Skeletal muscle tissue (tissue), 4 donors: ENCODE results near the gene MYCBPAP. TPM values are rescaled to one million over a fixed set of nuclear protein-coding genes. Genes with fewer than 3 reads are reported as not detected.

ENCODE experiments used
- H3K27ac ChIP-seq: one replicate; pipeline ENCODE4 v1.7.0; 2013; ENCODE audit warnings: mild to moderate bottlenecking, low read depth, low read length, inconsistent platforms
- H3K27me3 ChIP-seq, 3 donors: one replicate each; pipeline ENCODE4 v1.7.0; 2013; ENCODE audit warnings: low read length in 3 of 3; ENCODE audit not compliant: control insufficient read depth in 3 of 3, insufficient read depth in 3 of 3
- H3K36me3 ChIP-seq, 3 donors: one replicate each; pipeline ENCODE4 v1.7.0; 2013; ENCODE audit warnings: low read length in 3 of 3; ENCODE audit not compliant: control insufficient read depth in 3 of 3, insufficient read depth in 3 of 3
- H3K4me1 ChIP-seq, 3 donors: one replicate each; pipeline ENCODE4 v1.7.0; 2013; ENCODE audit warnings: low read length in 3 of 3, mild to moderate bottlenecking in 3 of 3; ENCODE audit not compliant: control insufficient read depth in 3 of 3, insufficient read depth in 3 of 3
- H3K4me3 ChIP-seq, 3 donors: one replicate each; pipeline ENCODE4 v1.7.0; 2013; ENCODE audit warnings: low read length in 3 of 3
- H3K9ac ChIP-seq, 3 donors: one replicate each; pipeline ENCODE4 v1.7.0; 2013; ENCODE audit warnings: low read length in 3 of 3, mild to moderate bottlenecking in 3 of 3, moderate library complexity in 2 of 3, low read depth in 1 of 3
- H3K9me3 ChIP-seq, 3 donors: one replicate each; pipeline ENCODE4 v1.7.0; 2013; ENCODE audit warnings: low read length in 3 of 3; ENCODE audit not compliant: control insufficient read depth in 3 of 3
- total RNA-seq: library from RNA; depleted of rRNA; stranded (reverse); fragments of >200 nt; gene quantifications from one replicate; pipeline ENCODE4 v1.2.3, GENCODE V29; 2014
- donor health status: Osteomylitis.

Gene MYCBPAP
- total RNA-seq, 1 donor from 2014 or later = under 0.01 TPM

GRCh38 chr17:50558941-50559614, 50.8 kb downstream of the MYCBPAP start:
- H3K4me3 ChIP-seq = peak overlapping the region in 2 of 3 donors; percentile 56 to 64
- no peaks in the 10 kb centered on the region for H3K9me3 ChIP-seq
- H3K27ac ChIP-seq = no peak overlapping the region
- peaks cover 27 to 31% (median 30%) of the 10 kb centered on the region in 3 donors for H3K4me1 ChIP-seq
- H3K36me3 ChIP-seq = peaks cover 0 to 18% (median 13%) of the 10 kb centered on the region in 3 donors
- no peak overlapping the region for H3K9ac ChIP-seq
- H3K27me3 ChIP-seq = peaks cover 52 to 60% (median 54%) of the 10 kb centered on the region in 3 donors

DNA sequence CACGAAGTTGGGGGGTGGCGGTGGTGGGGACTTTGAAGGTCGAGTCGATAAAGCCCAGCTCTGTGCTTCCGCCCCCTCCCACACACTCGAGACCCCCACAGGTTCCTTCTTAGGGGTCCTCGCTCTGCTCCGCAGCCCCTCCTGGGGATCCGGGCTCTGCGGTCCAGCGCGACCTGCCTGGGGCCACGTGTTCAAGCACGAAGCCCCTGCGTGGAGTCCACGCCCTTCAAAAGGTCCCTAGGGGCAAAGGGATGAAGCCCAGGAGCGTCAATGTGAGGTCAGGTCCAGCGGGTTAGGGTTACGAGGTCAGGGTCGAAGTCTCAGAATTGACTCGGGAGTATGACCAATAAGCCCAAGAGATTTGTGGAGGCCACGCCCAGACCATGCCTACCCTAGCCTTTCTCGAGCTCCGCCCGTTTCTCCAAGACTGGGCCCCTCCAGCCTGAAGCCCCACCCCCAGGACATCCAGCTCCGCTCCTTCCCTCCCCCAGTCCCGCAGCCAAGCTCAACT, 51.5 kb downstream of the MYCBPAP start:
- Histone ChIP-seq H3K27ac (no peak overlapping the region), H3K4me1 (peaks cover 27 to 33% (median 31%) of the 10 kb centered on the region in 3 donors), H3K9ac (peak overlapping the region in 2 of 3 donors; percentile 38 to 40), H3K4me3 (peak overlapping the region; percentile 56 to 64 (median 63)), H3K9me3 (no peaks in the 10 kb centered on the region), H3K27me3 (peaks cover 55 to 66% (median 56%) of the 10 kb centered on the region in 3 donors), H3K36me3 (peaks cover 0 to 12% (median 7%) of the 10 kb centered on the region in 3 donors)

DNA sequence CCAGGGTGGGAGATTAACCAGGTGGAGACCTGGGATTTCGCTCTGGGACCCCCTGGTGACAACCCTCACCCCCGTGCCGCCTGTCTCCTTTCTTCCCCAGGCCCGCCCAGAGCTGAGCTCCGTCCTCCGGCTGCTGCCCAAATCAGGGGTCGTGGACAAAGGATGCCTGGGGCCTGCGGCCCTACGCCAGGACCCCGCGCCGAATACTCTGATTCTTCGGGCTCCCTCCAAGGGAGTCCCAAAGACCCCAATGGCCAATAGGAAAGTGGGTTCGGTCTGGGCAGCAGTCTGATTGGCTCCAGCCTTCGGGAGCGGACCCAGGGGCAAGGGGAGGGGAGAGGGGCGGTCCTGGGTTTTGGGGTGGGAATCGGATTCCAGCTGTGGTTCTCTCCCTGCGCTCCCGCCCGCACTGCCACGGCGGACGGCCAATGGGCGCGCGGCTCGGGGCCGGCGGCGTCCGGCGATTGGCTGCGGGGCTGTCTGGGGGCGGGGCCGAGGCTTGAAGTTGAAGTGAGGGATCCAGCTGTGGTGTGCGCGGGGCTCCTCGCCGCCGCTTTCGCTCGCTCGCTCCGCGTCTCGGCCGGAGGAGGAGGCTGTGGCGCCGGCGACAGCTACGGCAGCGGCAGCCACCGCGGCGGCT, 52.1 kb downstream of the MYCBPAP start, which contains the start of gene CACNA1G:
TSS of gene CACNA1G (plus strand) at position 531 of the 640 bp plus-strand sequence. CDS start 745 bp downstream, outside the sequence.
- H3K27ac ChIP-seq = no peak within 1 kb of the TSS
- no peaks in the 10 kb centered on the region for H3K9me3 ChIP-seq
- peak within 1 kb of the TSS; percentile 56 to 64 (median 63) for H3K4me3 ChIP-seq
- peak within 1 kb of the TSS in 2 of 3 donors; percentile 38 to 40 for H3K9ac ChIP-seq
- peaks cover 30 to 33% (median 31%) of the 10 kb centered on the region in 3 donors for H3K4me1 ChIP-seq
- H3K27me3 ChIP-seq = peaks cover 55 to 66% (median 58%) of the 10 kb centered on the region in 3 donors
- H3K36me3 ChIP-seq = peaks cover 0 to 6% (median 2%) of the 10 kb centered on the region in 3 donors

DNA sequence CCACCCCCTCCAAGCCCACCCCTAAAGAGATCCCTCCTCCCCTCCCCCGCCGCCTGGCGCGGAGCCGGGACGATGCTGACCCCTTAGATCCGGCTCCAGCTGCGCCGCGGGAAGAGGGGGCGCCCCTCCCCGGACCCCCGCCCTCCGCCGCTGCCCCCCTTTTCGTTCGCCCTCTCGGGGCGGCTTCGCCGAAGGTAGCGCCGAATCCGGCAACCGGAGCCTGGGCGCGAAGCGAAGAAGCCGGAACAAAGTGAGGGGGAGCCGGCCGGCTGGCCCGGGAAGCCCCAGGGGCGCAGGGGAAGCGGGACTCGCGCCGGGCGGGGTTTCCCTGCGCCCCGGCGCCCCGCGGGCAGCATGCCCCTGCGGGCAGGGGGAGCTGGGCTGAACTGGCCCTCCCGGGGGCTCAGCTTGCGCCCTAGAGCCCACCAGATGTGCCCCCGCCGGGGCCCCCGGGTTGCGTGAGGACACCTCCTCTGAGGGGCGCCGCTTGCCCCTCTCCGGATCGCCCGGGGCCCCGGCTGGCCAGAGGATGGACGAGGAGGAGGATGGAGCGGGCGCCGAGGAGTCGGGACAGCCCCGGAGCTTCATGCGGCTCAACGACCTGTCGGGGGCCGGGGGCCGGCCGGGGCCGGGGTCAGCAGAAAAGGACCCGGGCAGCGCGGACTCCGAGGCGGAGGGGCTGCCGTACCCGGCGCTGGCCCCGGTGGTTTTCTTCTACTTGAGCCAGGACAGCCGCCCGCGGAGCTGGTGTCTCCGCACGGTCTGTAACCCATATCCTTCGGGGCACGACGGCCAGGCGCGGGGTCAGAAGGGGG, 52.9 kb downstream of the MYCBPAP start:
- Histone ChIP-seq H3K9ac (peak overlapping the region in 1 of 3 donors; percentile 16), H3K27me3 (peaks cover 59 to 74% (median 64%) of the 10 kb centered on the region in 3 donors), H3K9me3 (no peaks in the 10 kb centered on the region), H3K4me1 (peaks cover 26 to 35% (median 31%) of the 10 kb centered on the region in 3 donors), H3K27ac (no peak overlapping the region), H3K36me3 (no peaks in the 10 kb centered on the region), H3K4me3 (no peak overlapping the region)

DNA sequence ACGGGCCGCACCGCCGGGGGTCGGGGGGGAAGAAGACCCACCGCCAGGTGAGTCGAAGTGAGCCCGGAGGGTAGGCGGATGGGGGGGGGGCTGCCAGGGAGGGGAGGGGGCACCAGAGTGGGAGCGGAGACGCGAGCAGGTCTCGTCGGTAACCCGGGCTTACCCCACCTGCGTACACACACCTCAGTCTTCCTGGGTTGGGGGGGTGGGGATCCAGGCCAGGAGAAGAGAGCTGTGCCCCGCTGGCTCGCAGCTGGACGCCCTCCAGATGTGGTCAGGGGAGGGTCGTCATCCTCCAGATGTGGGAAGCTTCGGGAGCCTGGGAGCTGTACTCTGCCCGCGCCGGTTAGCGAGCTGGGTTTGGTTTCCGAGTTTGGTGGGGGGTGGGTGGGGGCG, 53.5 kb downstream of the MYCBPAP start:
- Histone ChIP-seq H3K36me3 (no peaks in the 10 kb centered on the region), H3K27ac (no peak overlapping the region), H3K9me3 (no peaks in the 10 kb centered on the region), H3K4me1 (peaks cover 20 to 29% (median 26%) of the 10 kb centered on the region in 3 donors), H3K9ac (no peak overlapping the region), H3K27me3 (peaks cover 63 to 80% (median 68%) of the 10 kb centered on the region in 3 donors), H3K4me3 (no peak overlapping the region)

DNA sequence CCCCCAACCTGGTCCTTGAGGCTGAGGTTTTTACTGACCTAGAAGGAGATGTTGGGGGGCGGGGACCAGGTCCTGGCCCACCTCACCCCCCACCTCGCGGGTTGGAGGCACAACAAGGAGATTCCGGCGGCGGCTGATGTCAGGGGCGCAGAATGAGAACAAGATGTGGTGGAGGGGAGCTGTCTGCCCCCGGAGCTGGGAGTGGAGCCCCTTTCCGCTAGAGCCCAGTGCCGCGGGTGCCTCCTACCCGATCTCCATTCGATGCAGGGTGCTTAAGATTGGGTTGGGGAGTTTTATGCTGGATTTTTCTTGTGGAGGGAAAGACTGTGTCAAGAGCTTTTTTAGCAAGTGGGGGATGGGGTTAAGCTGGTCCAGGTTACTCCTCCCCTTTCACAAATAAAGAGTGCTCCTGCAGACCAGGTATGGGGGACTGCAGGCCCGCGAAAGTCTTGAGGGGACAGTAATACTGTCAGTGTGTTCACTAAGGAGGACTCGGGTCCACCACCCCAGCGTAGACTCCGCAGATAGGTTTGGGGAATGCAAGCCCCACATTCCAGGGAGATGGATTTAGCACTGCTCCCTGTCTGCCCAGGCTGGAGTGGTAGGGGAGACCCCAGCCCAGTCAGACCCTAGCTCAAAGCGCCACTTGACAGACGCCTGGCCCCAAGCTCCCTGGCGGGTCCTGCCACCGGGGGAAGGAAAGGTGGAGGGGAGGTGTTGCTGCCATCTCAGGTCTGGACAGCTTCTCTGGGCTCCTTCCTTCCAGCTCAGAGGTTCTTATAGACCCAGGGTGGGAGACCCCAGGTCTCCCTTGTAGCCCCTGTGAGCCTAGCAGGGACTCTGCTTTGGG, 54.2 kb downstream of the MYCBPAP start:
- H3K9ac ChIP-seq = no peak overlapping the region
- H3K4me1 ChIP-seq = peaks cover 17 to 26% (median 25%) of the 10 kb centered on the region in 3 donors
- no peaks in the 10 kb centered on the region for H3K36me3 ChIP-seq
- H3K9me3 ChIP-seq = no peaks in the 10 kb centered on the region
- H3K27me3 ChIP-seq = peaks cover 57 to 82% (median 68%) of the 10 kb centered on the region in 3 donors
- no peak overlapping the region for H3K4me3 ChIP-seq
- H3K27ac ChIP-seq = no peak overlapping the region

- Histone ChIP-seq H3K4me1 (peaks cover 17 to 26% (median 25%) of the 10 kb centered on the region in 3 donors), H3K36me3 (no peaks in the 10 kb centered on the region), H3K4me3 (no peak overlapping the region), H3K27ac (no peak overlapping the region), H3K9ac (no peak overlapping the region), H3K9me3 (no peaks in the 10 kb centered on the region), H3K27me3 (peaks cover 54 to 77% (median 67%) of the 10 kb centered on the region in 3 donors)
Observed at GRCh38 chr17:50563092-50563511, 54.9 kb downstream of the MYCBPAP start.

GRCh38 chr17:50564916-50565315, 56.7 kb downstream of the MYCBPAP start:
- Histone ChIP-seq H3K4me1 (peaks cover 7 to 16% (median 13%) of the 10 kb centered on the region in 3 donors), H3K36me3 (no peaks in the 10 kb centered on the region), H3K4me3 (no peak overlapping the region), H3K27ac (peak overlapping the region; percentile 30), H3K9ac (no peak overlapping the region), H3K27me3 (peaks cover 36 to 62% (median 51%) of the 10 kb centered on the region in 3 donors), H3K9me3 (no peaks in the 10 kb centered on the region)
